Loucy (cell line): ENCODE data around the gene SLC39A10.

Experiments used
- H2AFZ ChIP-seq: fragments of 200-600 bp; sonication (generic); 2 replicates; pipeline ENCODE4 v1.6.0; 2016; ENCODE audit warnings: antibody characterized with exemption, mild to moderate bottlenecking, low read length, moderate library complexity
- H3F3A ChIP-seq: fragments of 200-600 bp; 2 replicates; pipeline ENCODE4 v1.6.0; 2016; ENCODE audit warnings: antibody characterized with exemption, low read depth, mild to moderate bottlenecking
- H3K27me3 ChIP-seq: fragments of 200-600 bp; sonication (generic); 2 replicates; pipeline ENCODE4 v1.6.1; 2014; ENCODE audit warnings: low read length, mild to moderate bottlenecking; ENCODE audit not compliant: insufficient read depth, poor library complexity, severe bottlenecking
- H3K36me3 ChIP-seq: fragments of 200-600 bp; sonication (generic); 2 replicates; pipeline ENCODE4 v1.6.1; 2016; ENCODE audit warnings: low read length; ENCODE audit not compliant: insufficient read depth
- H3K4me1 ChIP-seq: fragments of 200-600 bp; sonication (generic); 2 replicates; pipeline ENCODE4 v1.5.1; 2014; ENCODE audit warnings: low read length, mild to moderate bottlenecking; ENCODE audit not compliant: insufficient read depth, poor library complexity, severe bottlenecking
- H3K4me2 ChIP-seq: fragments of 200-600 bp; sonication (generic); 2 replicates; pipeline ENCODE4 v1.6.0; 2014; ENCODE audit warnings: antibody characterized with exemption, low read length, low read depth, mild to moderate bottlenecking; ENCODE audit not compliant: poor library complexity, severe bottlenecking
- H3K4me3 ChIP-seq: fragments of 200-600 bp; sonication (generic); 2 replicates; pipeline ENCODE4 v1.5.1; 2014; ENCODE audit warnings: low read length, mild to moderate bottlenecking, mixed read lengths; ENCODE audit not compliant: poor library complexity, severe bottlenecking
- H3K79me2 ChIP-seq: fragments of 200-600 bp; sonication (generic); 2 replicates; pipeline ENCODE4 v1.6.1; 2014; ENCODE audit warnings: low read length; ENCODE audit not compliant: insufficient read depth
- H3K9ac ChIP-seq: fragments of 200-600 bp; sonication (generic); 2 replicates; pipeline ENCODE4 v1.6.0; 2014; ENCODE audit warnings: mild to moderate bottlenecking, low read depth, low read length, moderate library complexity; ENCODE audit not compliant: poor library complexity, severe bottlenecking
- H3K9me2 ChIP-seq: fragments of 200-600 bp; sonication (generic); replicated peaks from 2 replicates; pipeline ENCODE4 v1.6.1; 2016; ENCODE audit warnings: low read depth, low read length, mixed read lengths
- H3K9me3 ChIP-seq: fragments of 200-600 bp; sonication (generic); 2 replicates; pipeline ENCODE4 v1.6.1; 2014; ENCODE audit warnings: mild to moderate bottlenecking, antibody characterized with exemption, low read length, low read depth; ENCODE audit not compliant: insufficient read depth
- H4K20me1 ChIP-seq: fragments of 200-600 bp; sonication (generic); 2 replicates; pipeline ENCODE4 v1.6.0; 2014; ENCODE audit warnings: antibody characterized with exemption, low read length, mild to moderate bottlenecking; ENCODE audit not compliant: insufficient read depth, poor library complexity, severe bottlenecking
- EZH2phosphoT487 ChIP-seq: fragments of 200-600 bp; IDR thresholded peaks from 2 replicates; pipeline ENCODE4 v1.6.1; 2018; ENCODE audit warnings: antibody characterized with exemption, mild to moderate bottlenecking, moderate library complexity, borderline replicate concordance
- TF ChIP-seq, protein P1 (sequence below): fragments of 200-600 bp; sonication (generic); conservative IDR thresholded peaks from 2 replicates; pipeline ENCODE4 v1.5.1; 2014; ENCODE audit warnings: mild to moderate bottlenecking, antibody characterized with exemption, low read length

Gene SLC39A10

DNA sequence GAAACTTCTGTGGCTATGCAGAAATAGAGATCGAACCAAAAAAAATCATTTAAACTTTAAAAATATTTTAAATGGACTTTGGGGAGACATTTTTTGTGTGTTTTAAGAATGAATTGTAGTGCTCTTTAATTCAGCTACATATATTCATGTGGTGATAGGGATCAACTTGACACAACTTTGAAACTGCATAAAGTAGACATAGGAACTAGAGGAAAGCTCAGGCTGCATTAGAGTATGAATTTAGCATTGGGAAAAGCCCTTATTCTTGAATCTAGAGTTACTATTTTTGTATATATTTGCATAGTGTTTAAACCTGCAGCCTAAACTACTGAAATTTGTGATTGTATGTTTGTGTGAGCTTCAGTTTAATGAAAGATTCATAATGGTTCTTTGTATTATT, 78.3 kb downstream of the SLC39A10 start:
- no peak overlapping the region for H3K4me2 ChIP-seq
- H2AFZ ChIP-seq = no peak overlapping the region
- peaks cover 26% of the 10 kb centered on the region; the same call in 1 of the 2 replicates for H3K36me3 ChIP-seq
- no peaks in the 10 kb centered on the region for H4K20me1 ChIP-seq
- H3K4me3 ChIP-seq = no peak overlapping the region
- no peak for TF ChIP-seq EZH2phosphoT487
- TF ChIP-seq, protein P1, sequence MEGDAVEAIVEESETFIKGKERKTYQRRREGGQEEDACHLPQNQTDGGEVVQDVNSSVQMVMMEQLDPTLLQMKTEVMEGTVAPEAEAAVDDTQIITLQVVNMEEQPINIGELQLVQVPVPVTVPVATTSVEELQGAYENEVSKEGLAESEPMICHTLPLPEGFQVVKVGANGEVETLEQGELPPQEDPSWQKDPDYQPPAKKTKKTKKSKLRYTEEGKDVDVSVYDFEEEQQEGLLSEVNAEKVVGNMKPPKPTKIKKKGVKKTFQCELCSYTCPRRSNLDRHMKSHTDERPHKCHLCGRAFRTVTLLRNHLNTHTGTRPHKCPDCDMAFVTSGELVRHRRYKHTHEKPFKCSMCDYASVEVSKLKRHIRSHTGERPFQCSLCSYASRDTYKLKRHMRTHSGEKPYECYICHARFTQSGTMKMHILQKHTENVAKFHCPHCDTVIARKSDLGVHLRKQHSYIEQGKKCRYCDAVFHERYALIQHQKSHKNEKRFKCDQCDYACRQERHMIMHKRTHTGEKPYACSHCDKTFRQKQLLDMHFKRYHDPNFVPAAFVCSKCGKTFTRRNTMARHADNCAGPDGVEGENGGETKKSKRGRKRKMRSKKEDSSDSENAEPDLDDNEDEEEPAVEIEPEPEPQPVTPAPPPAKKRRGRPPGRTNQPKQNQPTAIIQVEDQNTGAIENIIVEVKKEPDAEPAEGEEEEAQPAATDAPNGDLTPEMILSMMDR = no peak
- no peaks in the 10 kb centered on the region for H3F3A ChIP-seq
- H3K4me1 ChIP-seq = no peaks in the 10 kb centered on the region
- H3K79me2 ChIP-seq = no peaks in the 10 kb centered on the region
- H3K9me3 ChIP-seq = no peaks in the 10 kb centered on the region
- H3K9ac ChIP-seq = no peak overlapping the region
- H3K27me3 ChIP-seq = no peaks in the 10 kb centered on the region
- H3K9me2 ChIP-seq = no peaks in the 10 kb centered on the region

- H3K4me2 ChIP-seq = no peak overlapping the region
- peaks cover 8% of the 10 kb centered on the region; the same call in 1 of the 2 replicates for H3K36me3 ChIP-seq
- no peaks in the 10 kb centered on the region for H3K4me1 ChIP-seq
- no peaks in the 10 kb centered on the region for H3F3A ChIP-seq
- no peak overlapping the region for H2AFZ ChIP-seq
- no peak for TF ChIP-seq EZH2phosphoT487
- TF ChIP-seq, protein P1 = no peak
- no peak overlapping the region for H3K9ac ChIP-seq
- no peaks in the 10 kb centered on the region for H3K9me2 ChIP-seq
- H3K79me2 ChIP-seq = no peaks in the 10 kb centered on the region
- no peak overlapping the region for H3K4me3 ChIP-seq
- H3K27me3 ChIP-seq = no peaks in the 10 kb centered on the region
- H4K20me1 ChIP-seq = no peaks in the 10 kb centered on the region
- H3K9me3 ChIP-seq = no peaks in the 10 kb centered on the region
These were observed 80.7 kb downstream of the SLC39A10 start for GRCh38 chr2:195737511-195738325.

DNA sequence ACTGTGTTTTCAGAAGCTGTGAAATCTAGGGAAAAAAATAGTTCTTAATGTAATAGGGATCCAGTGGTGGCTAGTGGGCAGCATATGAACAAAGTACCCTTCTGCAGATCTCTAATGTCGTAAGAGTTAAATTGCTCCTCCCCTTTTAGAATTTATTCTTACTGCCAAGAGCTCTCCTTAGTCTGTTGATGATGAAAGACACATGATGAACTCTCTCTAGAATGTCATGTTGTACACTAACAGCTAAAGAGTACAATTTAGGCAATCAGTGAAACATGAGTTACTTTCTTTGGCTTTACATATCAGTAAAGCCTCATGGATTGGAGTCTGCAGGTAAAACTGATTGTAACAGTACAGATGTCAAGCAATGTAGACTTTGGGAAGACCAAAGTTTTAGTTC, 84.2 kb downstream of the SLC39A10 start:
- Histone ChIP-seq H3K4me3 (no peak overlapping the region), H3K36me3 (0 out of 2 replicates have a peak, but pooled peaks cover 2% of the 10 kb centered on the region), H3K79me2 (no peaks in the 10 kb centered on the region), H3K27me3 (no peaks in the 10 kb centered on the region), H3F3A (no peaks in the 10 kb centered on the region), H3K4me1 (no peaks in the 10 kb centered on the region), H3K9me3 (no peaks in the 10 kb centered on the region), H2AFZ (no peak overlapping the region), H3K9me2 (no peaks in the 10 kb centered on the region), H3K9ac (no peak overlapping the region), H4K20me1 (no peaks in the 10 kb centered on the region), H3K4me2 (no peak overlapping the region)
- TF ChIP-seq EZH2phosphoT487 = no peak
- TF ChIP-seq, protein P1 = no peak
